ENCODE results near the gene KCNG2. TPM values are rescaled to one million over a fixed set of nuclear protein-coding genes. Genes with fewer than 3 reads are reported as not detected.
A peak's percentile ranks its signal among the peaks of the same experiment; 100 is the strongest.

Gene KCNG2
- total and polyA plus RNA-seq, 12 donors: 0.06 to 2.9 (median 0.50) TPM; not detected in 3

- H3K27me3 ChIP-seq: no peaks in the 10 kb centered on the region
- H3K9me3 ChIP-seq (replicated peaks in 1 of 3): peaks cover 0 to 3% (median 0%) of the 10 kb centered on the region in 3 donors
- intact Hi-C loops (cut with DNase I): no loop called here
Observed at GRCh38 chr18:79841936-79842335, 44.2 kb downstream of the KCNG2 start.

GRCh38 chr18:79844999-79845563 is 47.3 kb downstream of the KCNG2 start:
- no peaks in the 10 kb centered on the region for H3K4me1 ChIP-seq (replicated peaks in 1 of 2)
- no peak overlapping the region for H3K27ac ChIP-seq
- no peak overlapping the region for H3K4me3 ChIP-seq
- TF ChIP-seq POLR2A (IDR thresholded peaks at IDR 0.05) (no peak), CTCF (IDR thresholded peaks at IDR 0.05) (no peak)
- H3K9me3 ChIP-seq (replicated peaks in 1 of 3): no peaks in the 10 kb centered on the region
- H3K27me3 ChIP-seq: no peaks in the 10 kb centered on the region
- WGBS, 4 donors: 84 to 89% (median 85%) methylated on average over 10 of the region's 10 CpGs
- H3K36me3 ChIP-seq (replicated peaks in 1 of 2): no peaks in the 10 kb centered on the region
- intact Hi-C loops (cut with DNase I): no loop called here
- peak in 2 of 7 donors; percentile 8 to 11 for DNase-seq

More at GRCh38 chr18:79841936-79842335, 44.2 kb downstream of the KCNG2 start:
- Histone ChIP-seq H3K27ac (no peak overlapping the region), H3K4me3 (no peak overlapping the region), H3K36me3 (replicated peaks in 1 of 2) (no peaks in the 10 kb centered on the region), H3K4me1 (replicated peaks in 1 of 2) (no peaks in the 10 kb centered on the region)
- DNase-seq: peak in 2 of 7 donors; percentile 7 to 29
- TF ChIP-seq POLR2A (IDR thresholded peaks at IDR 0.05) (no peak), CTCF (IDR thresholded peaks at IDR 0.05) (no peak)
- WGBS, 4 donors: 76 to 92% (median 87%) methylated on average over 3 to 4 of the region's 4 CpGs

- Histone ChIP-seq H3K4me3 (no peak overlapping the region), H3K27me3 (no peaks in the 10 kb centered on the region), H3K36me3 (replicated peaks in 1 of 2) (no peaks in the 10 kb centered on the region), H3K27ac (no peak overlapping the region), H3K4me1 (replicated peaks in 1 of 2) (no peaks in the 10 kb centered on the region), H3K9me3 (replicated peaks in 1 of 3) (no peaks in the 10 kb centered on the region)
- TF ChIP-seq POLR2A (IDR thresholded peaks at IDR 0.05): no peak
- no peak for TF ChIP-seq CTCF (IDR thresholded peaks at IDR 0.05)
- intact Hi-C loops (cut with DNase I): no loop called here
- peak in 2 of 7 donors; percentile 11 to 17 for DNase-seq
- WGBS, 4 donors: 78 to 86% (median 81%) methylated on average over 12 to 17 of the region's 17 CpGs
Observed at GRCh38 chr18:79846936-79847557, 49.3 kb downstream of the KCNG2 start.

- WGBS, 4 donors: 68 to 82% (median 74%) methylated on average over 13 to 15 of the region's 15 CpGs
- TF ChIP-seq CTCF (IDR thresholded peaks at IDR 0.05) (no peak), POLR2A (IDR thresholded peaks at IDR 0.05) (no peak)
- Histone ChIP-seq H3K27ac (no peak overlapping the region), H3K4me1 (replicated peaks in 1 of 2) (no peaks in the 10 kb centered on the region), H3K27me3 (no peaks in the 10 kb centered on the region), H3K9me3 (replicated peaks in 1 of 3) (no peaks in the 10 kb centered on the region), H3K4me3 (no peak overlapping the region), H3K36me3 (replicated peaks in 1 of 2) (no peaks in the 10 kb centered on the region)
- intact Hi-C loops (cut with DNase I): no loop called here
- DNase-seq: peak in 2 of 7 donors; percentile 9 to 15
Observed at GRCh38 chr18:79847606-79848293, 50.0 kb downstream of the KCNG2 start.
